Adrenal gland (tissue), 5 donors: Measurements from ENCODE around the gene JAK2.

Source experiments
- CTCF ChIP-seq, 6 experiments: fragments of 450-650 bp in 4 of 6; fragments of 200-600 bp in 2 of 6; sonication (generic) in 1 of 6; IDR thresholded peaks; 1 replicate in 5 of 6; 2 replicates in 1 of 6; pipeline versions ENCODE4 v1.5.1 to v1.8.0; 2016 to 2021; ENCODE audit warnings: antibody characterized with exemption in 6 of 6, mild to moderate bottlenecking in 2 of 6, moderate library complexity in 1 of 6
- POLR2A ChIP-seq, 2 donors: fragments of 450-650 bp; IDR thresholded peaks; one replicate each; pipeline ENCODE4 v1.6.1; 2017; ENCODE audit warnings: antibody characterized with exemption in 2 of 2, mild to moderate bottlenecking in 2 of 2, moderate library complexity in 1 of 2
- donor health status: DM: no; HTN: no; CAD: no.

GRCh38 chr9:4982721-4983482 is 2.2 kb upstream of the JAK2 start:
- no peak for TF ChIP-seq CTCF (IDR thresholded peaks at IDR 0.05)
- TF ChIP-seq POLR2A (IDR thresholded peaks at IDR 0.05), result no peak
